HL-60 (cell line): ENCODE data around the gene KLHL20.
A peak's percentile ranks its signal among the peaks of the same experiment; 100 is the strongest.
"Not testable (repeated sequence)": the region's sequence is repeated elsewhere in the genome, so short reads cannot be mapped to it uniquely, and the experiment has no call there.

Experiments
- DNase-seq, 2 experiments: peaks; one replicate each; pipeline ENCODE4 v3.0.0-alpha.2; 2010 to 2020; ENCODE audit warnings: low read depth in 1 of 2, low spot score in 1 of 2
- H3K27ac ChIP-seq: fragments of 250-450 bp; sonication (Bioruptor Pico); replicated peaks from 2 replicates; pipeline ENCODE4 v1.5.1; 2020; ENCODE audit warnings: mild to moderate bottlenecking, moderate library complexity
- H3K27me3 ChIP-seq: fragments of 250-450 bp; sonication (Bioruptor Pico); 2 replicates; pipeline ENCODE4 v1.5.1; 2021; ENCODE audit warnings: mild to moderate bottlenecking, moderate library complexity; ENCODE audit not compliant: insufficient read depth, poor library complexity, severe bottlenecking
- H3K4me3 ChIP-seq: replicated peaks from 2 replicates; pipeline ENCODE4 v1.5.1; 2011; ENCODE audit warnings: mild to moderate bottlenecking, control low read depth, low read length; ENCODE audit not compliant: insufficient read depth
- GABPA ChIP-seq: IDR thresholded peaks from 2 replicates; pipeline ENCODE4 v1.6.1; 2012; ENCODE audit warnings: low read depth
- POLR2AphosphoS5 ChIP-seq: IDR thresholded peaks from 2 replicates; pipeline ENCODE4 v1.6.1; 2012; ENCODE audit warnings: low read depth
- SPI1 ChIP-seq: IDR thresholded peaks from 2 replicates; pipeline ENCODE4 v1.6.1; 2012; ENCODE audit warnings: low read depth, mild to moderate bottlenecking, borderline replicate concordance
- long read RNA-seq: library from polyadenylated mRNA; unstranded; transcript quantifications from one replicate; pipeline ENCODE4 v2.0.0, GENCODE V29; 2020
- TF ChIP-seq, protein P1 (sequence below): IDR thresholded peaks from one replicate; pipeline ENCODE4 v1.5.1; 2011; ENCODE audit warnings: low read length, control low read depth, inconsistent platforms; ENCODE audit not compliant: insufficient read depth
- TF ChIP-seq, protein P2 (sequence below): IDR thresholded peaks from 2 replicates; pipeline ENCODE4 v1.6.1; 2012; ENCODE audit warnings: low read depth; ENCODE audit not compliant: insufficient replicate concordance

KLHL20 gene
- long read RNA-seq, transcript KLHL20-201 (12 exons, 3,421 nt), result major isoform, 14 of 72 reads
- long read RNA-seq, partial matches to known transcripts, result 6 of 72 reads
- long read RNA-seq, other reads (novel, unspliced or antisense), result 51 of 72 reads

DNA sequence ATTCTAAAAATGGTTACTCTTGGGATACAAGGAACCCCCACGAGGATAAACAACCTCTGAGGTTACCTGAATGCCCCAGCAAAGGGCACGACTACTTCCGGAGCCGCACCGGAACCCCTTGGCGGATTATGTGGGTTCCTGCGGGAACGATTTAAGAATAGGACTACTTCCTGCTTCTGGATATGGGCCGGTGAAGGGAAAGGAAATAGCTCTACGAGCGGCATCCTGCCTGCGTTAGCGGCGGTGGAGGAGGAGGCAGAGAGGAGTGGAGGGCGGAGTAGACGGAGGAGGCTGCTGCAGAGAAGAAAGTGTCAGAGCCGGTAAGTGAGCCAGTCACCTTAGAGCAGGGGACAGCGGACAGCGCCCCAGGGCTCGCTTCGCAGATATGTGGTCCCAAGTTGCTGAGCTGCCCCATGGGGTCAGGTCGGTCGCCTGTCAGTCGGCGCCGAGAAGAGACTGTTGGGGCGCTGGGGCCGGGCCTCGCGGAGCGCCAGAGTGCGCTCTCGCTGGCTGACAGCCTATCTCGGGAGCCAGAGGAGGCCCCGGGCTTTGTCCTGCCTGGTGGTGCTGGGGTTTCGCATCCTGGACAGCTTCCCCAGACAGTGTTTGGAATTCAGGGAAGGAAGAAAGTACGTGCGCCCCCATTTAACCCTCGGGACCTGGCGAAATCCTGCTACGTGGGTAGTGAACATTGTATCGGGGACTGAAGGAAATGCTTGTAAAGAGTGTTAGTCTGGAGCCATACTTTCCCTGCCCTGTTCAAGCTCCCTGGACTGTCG lies at the start of gene KLHL20:
Gene KLHL20, plus strand, starts transcription at position 223 of the 779 bp plus-strand sequence. CDS start 1,063 bp downstream, outside the sequence.
- H3K27me3 ChIP-seq, result no peaks in the 10 kb centered on the region
- peak; percentile 71 to 92 for DNase-seq
- peak within 1 kb of the TSS; percentile 83 for H3K27ac ChIP-seq
- TF ChIP-seq POLR2AphosphoS5 (peak; percentile 93), GABPA (peak; percentile 99), SPI1 (peak; percentile 17; the same call in 1 of the 2 replicates)
- TF ChIP-seq, protein P1, sequence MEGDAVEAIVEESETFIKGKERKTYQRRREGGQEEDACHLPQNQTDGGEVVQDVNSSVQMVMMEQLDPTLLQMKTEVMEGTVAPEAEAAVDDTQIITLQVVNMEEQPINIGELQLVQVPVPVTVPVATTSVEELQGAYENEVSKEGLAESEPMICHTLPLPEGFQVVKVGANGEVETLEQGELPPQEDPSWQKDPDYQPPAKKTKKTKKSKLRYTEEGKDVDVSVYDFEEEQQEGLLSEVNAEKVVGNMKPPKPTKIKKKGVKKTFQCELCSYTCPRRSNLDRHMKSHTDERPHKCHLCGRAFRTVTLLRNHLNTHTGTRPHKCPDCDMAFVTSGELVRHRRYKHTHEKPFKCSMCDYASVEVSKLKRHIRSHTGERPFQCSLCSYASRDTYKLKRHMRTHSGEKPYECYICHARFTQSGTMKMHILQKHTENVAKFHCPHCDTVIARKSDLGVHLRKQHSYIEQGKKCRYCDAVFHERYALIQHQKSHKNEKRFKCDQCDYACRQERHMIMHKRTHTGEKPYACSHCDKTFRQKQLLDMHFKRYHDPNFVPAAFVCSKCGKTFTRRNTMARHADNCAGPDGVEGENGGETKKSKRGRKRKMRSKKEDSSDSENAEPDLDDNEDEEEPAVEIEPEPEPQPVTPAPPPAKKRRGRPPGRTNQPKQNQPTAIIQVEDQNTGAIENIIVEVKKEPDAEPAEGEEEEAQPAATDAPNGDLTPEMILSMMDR, result no peak
- TF ChIP-seq, protein P2, sequence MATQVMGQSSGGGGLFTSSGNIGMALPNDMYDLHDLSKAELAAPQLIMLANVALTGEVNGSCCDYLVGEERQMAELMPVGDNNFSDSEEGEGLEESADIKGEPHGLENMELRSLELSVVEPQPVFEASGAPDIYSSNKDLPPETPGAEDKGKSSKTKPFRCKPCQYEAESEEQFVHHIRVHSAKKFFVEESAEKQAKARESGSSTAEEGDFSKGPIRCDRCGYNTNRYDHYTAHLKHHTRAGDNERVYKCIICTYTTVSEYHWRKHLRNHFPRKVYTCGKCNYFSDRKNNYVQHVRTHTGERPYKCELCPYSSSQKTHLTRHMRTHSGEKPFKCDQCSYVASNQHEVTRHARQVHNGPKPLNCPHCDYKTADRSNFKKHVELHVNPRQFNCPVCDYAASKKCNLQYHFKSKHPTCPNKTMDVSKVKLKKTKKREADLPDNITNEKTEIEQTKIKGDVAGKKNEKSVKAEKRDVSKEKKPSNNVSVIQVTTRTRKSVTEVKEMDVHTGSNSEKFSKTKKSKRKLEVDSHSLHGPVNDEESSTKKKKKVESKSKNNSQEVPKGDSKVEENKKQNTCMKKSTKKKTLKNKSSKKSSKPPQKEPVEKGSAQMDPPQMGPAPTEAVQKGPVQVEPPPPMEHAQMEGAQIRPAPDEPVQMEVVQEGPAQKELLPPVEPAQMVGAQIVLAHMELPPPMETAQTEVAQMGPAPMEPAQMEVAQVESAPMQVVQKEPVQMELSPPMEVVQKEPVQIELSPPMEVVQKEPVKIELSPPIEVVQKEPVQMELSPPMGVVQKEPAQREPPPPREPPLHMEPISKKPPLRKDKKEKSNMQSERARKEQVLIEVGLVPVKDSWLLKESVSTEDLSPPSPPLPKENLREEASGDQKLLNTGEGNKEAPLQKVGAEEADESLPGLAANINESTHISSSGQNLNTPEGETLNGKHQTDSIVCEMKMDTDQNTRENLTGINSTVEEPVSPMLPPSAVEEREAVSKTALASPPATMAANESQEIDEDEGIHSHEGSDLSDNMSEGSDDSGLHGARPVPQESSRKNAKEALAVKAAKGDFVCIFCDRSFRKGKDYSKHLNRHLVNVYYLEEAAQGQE, result no peak
- peak within 1 kb of the TSS; percentile 48 for H3K4me3 ChIP-seq

DNA sequence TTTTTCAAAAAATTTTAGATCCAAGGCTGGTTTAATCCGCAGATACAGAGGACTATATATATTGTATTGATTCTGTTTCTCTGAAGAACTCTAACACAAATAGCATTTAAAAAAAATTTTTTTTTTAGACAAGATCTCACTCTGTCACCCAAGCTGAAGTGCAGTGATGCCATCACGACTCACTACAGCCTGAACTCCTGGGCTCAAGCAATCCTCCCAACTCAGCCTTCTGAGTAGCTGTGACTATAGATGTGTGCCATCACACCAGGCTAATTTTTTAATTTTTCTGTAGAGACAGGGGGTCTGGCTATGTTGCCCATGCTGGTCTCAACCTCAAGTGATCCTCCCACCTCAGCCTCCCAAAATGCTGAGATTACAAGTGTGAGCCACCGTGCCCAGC lies 48.1 kb upstream of the KLHL20 start:
- Histone ChIP-seq H3K27me3 (peaks cover 4% of the 10 kb centered on the region), H3K27ac (no peak overlapping the region), H3K4me3 (no peak overlapping the region)
- no peak for DNase-seq
- TF ChIP-seq, protein P1, result no peak
- TF ChIP-seq GABPA (no peak), POLR2AphosphoS5 (no peak), SPI1 (no peak)
- TF ChIP-seq, protein P2, result no peak

DNA sequence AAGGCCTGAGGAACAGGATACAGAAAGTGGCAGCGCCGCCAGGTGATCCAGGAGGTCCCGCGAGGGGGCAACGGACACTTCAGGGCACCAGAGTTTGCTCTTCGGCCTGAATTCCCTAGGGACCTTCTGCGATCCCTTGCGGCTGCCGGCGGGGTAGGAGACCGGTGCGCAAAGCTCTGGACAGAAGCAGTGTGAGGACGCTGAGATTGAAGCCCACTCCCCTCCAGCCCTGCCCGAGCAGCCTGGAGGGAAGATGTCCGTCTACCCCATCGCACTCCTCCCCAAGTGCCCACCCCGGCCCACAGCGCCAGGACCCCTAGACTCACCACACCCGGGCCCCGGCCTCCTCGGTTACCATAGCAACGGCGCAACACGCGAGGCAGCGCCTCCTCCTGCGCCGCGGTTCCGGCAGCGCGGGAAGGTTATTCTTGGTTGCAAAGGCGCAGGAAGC lies 45.3 kb upstream of the KLHL20 start, which contains the start of gene ANKRD45:
Gene ANKRD45, minus strand, starts transcription at position 361 of the 451 bp plus-strand sequence. CDS start 10,433 bp downstream, outside the sequence.
- Histone ChIP-seq H3K27ac (no peak within 1 kb of the TSS), H3K27me3 (peaks cover 4% of the 10 kb centered on the region), H3K4me3 (no peak within 1 kb of the TSS)
- TF ChIP-seq, protein P1, result no peak
- no peak for TF ChIP-seq POLR2AphosphoS5
- TF ChIP-seq SPI1, result no peak
- no peak for DNase-seq

DNA sequence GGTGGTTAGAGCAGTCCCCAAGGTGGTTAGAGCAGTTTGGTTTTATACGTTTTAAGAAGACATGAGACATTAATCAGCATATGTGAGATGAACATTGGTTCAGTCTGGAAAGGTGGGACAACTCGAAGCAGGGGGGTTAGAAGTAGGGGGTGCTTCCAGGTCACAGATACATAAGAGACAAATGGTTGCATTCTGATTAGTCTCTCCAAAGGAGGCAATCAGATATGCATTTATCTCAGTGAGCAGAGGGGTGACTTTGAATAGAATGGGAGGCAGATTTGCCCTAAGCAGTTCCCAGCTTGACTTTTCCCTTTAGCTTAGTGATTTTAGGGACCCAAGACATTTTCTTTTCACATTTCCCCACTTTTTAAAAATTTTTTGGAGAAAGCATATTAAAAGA lies 40.3 kb upstream of the KLHL20 start:
- H3K4me3 ChIP-seq, H3K27me3 ChIP-seq, H3K27ac ChIP-seq, DNase-seq: not testable (repeated sequence)

GRCh38 chr1:173680152-173680551 lies 34.6 kb upstream of the KLHL20 start:
- H3K27me3 ChIP-seq, DNase-seq, H3K27ac ChIP-seq, H3K4me3 ChIP-seq: not testable (repeated sequence)
